Caco-2 (cell line): Measurements from ENCODE around the gene MTMR6. TPM values are rescaled to one million over a fixed set of nuclear protein-coding genes. Genes with fewer than 3 reads are reported as not detected.

ENCODE experiments used
- BruUV-seq: library from RNA; stranded (reverse); fragments of 400-500 nt; replicated peaks from 2 replicates; lab custom pipeline; 2021; lab: Mats Ljungman, UMichigan
- CTCF ChIA-PET: fragments of 300-600 bp; sonication (Branson Sonifier 250); formaldehyde crosslinking; loops from one replicate; lab custom pipeline; 2022; ENCODE audit warnings: antibody characterized with exemption; lab: Charles Lee
- POLR2A ChIA-PET: fragments of 300-600 bp; sonication (Branson Sonifier 250); formaldehyde crosslinking; loops from one replicate; lab custom pipeline; 2022; ENCODE audit warnings: antibody characterized with exemption; lab: Charles Lee
- DNase-seq, 2 experiments: peaks; one replicate each; pipeline versions ENCODE4 v3.0.0 to v3.0.0-alpha.2; 2020 to 2022
- H3K27me3 ChIP-seq: replicated peaks from 2 replicates; pipeline ENCODE4 v1.6.0; 2011; ENCODE audit warnings: low read length; ENCODE audit not compliant: control insufficient read depth, insufficient read depth
- H3K36me3 ChIP-seq: 2 replicates; pipeline ENCODE4 v1.5.1; 2011; ENCODE audit warnings: low read length; ENCODE audit not compliant: control insufficient read depth, insufficient read depth
- H3K4me1 ChIP-seq: fragments of 250-450 bp; sonication (Bioruptor Pico); 2 replicates; pipeline ENCODE4 v1.5.1; 2020; ENCODE audit warnings: mild to moderate bottlenecking
- H3K4me3 ChIP-seq: 2 replicates; pipeline ENCODE4 v1.5.1; 2011; ENCODE audit warnings: low read depth, mild to moderate bottlenecking, control low read depth, low read length
- H3K9me3 ChIP-seq: fragments of 250-450 bp; sonication (Bioruptor Pico); 2 replicates; pipeline ENCODE4 v1.5.1; 2020; ENCODE audit warnings: mild to moderate bottlenecking, moderate library complexity
- H3K27ac Mint-ChIP-seq: one replicate; pipeline ENCODE4 v1.8.0; 2022; ENCODE audit warnings: mixed read lengths; ENCODE audit not compliant: unreplicated experiment
- H3K27me3 Mint-ChIP-seq: one replicate; pipeline ENCODE4 v1.8.0; 2022; ENCODE audit warnings: mixed read lengths; ENCODE audit not compliant: insufficient read depth, unreplicated experiment
- H3K36me3 Mint-ChIP-seq: one replicate; pipeline ENCODE4 v1.8.0; 2022; ENCODE audit warnings: mild to moderate bottlenecking, mixed read lengths; ENCODE audit not compliant: insufficient read depth, unreplicated experiment
- H3K4me1 Mint-ChIP-seq: one replicate; pipeline ENCODE4 v1.8.0; 2022; ENCODE audit warnings: low read depth, mixed read lengths; ENCODE audit not compliant: unreplicated experiment
- H3K4me3 Mint-ChIP-seq: one replicate; pipeline ENCODE4 v1.8.0; 2022; ENCODE audit warnings: mild to moderate bottlenecking, moderate library complexity, mixed read lengths; ENCODE audit not compliant: unreplicated experiment
- H3K9me3 Mint-ChIP-seq: one replicate; pipeline ENCODE4 v1.8.0; 2022; ENCODE audit warnings: mixed read lengths; ENCODE audit not compliant: unreplicated experiment
- CTCF ChIP-seq, 2 experiments: fragments of 200-600 bp in 1 of 2; IDR thresholded peaks; 1 replicate in 1 of 2; 2 replicates in 1 of 2; pipeline versions ENCODE4 v1.5.1 to v1.8.0; 2011 to 2022; ENCODE audit warnings: antibody characterized with exemption in 1 of 2, control low read depth in 1 of 2, inconsistent platforms in 1 of 2, low read depth in 1 of 2, low read length in 1 of 2, mild to moderate bottlenecking in 1 of 2, moderate library complexity in 1 of 2; ENCODE audit not compliant: insufficient read depth in 1 of 2, severe bottlenecking in 1 of 2, unreplicated experiment in 1 of 2
- intact Hi-C: fragments of 100-400 bp; cut with micrococcal nuclease; formaldehyde crosslinking; loops from one replicate; pipeline ENCODE4 v1.10.0; 2022; ENCODE audit not compliant: unreplicated experiment
- total RNA-seq: library from RNA; stranded (reverse); gene quantifications from 2 replicates; pipeline ENCODE4 v1.2.3, GENCODE V29; 2022

The MTMR6 gene
- total RNA-seq, 1 experiment from 2014 or later: 13.0 TPM

- Histone ChIP-seq H3K4me3 (no peak overlapping the region), H3K27me3 (no peaks in the 10 kb centered on the region), H3K36me3 (no peaks in the 10 kb centered on the region), H3K9me3 (no peaks in the 10 kb centered on the region), H3K4me1 (no peaks in the 10 kb centered on the region)
- no peak for DNase-seq
- Mint-ChIP-seq H3K9me3 (no peaks in the 10 kb centered on the region), H3K27me3 (peaks cover 7% of the 10 kb centered on the region), H3K4me1 (no peaks in the 10 kb centered on the region), H3K4me3 (no peak overlapping the region), H3K36me3 (no peaks in the 10 kb centered on the region), H3K27ac (no peak overlapping the region)
- CTCF ChIA-PET: no interaction called here
- intact Hi-C loops: no loop called here
- no TSS peak for BruUV-seq
- TF ChIP-seq CTCF (IDR thresholded peaks at IDR 0.05; ENCODE audit: insufficient read depth in 1 of 2, low read depth in 1 of 2, low read length in 1 of 2, severe bottlenecking in 1 of 2, unreplicated experiment in 1 of 2): no peak
- POLR2A ChIA-PET: no interaction called here
These were observed 69.3 kb downstream of the MTMR6 start for GRCh38 chr13:25218019-25218418.

DNA sequence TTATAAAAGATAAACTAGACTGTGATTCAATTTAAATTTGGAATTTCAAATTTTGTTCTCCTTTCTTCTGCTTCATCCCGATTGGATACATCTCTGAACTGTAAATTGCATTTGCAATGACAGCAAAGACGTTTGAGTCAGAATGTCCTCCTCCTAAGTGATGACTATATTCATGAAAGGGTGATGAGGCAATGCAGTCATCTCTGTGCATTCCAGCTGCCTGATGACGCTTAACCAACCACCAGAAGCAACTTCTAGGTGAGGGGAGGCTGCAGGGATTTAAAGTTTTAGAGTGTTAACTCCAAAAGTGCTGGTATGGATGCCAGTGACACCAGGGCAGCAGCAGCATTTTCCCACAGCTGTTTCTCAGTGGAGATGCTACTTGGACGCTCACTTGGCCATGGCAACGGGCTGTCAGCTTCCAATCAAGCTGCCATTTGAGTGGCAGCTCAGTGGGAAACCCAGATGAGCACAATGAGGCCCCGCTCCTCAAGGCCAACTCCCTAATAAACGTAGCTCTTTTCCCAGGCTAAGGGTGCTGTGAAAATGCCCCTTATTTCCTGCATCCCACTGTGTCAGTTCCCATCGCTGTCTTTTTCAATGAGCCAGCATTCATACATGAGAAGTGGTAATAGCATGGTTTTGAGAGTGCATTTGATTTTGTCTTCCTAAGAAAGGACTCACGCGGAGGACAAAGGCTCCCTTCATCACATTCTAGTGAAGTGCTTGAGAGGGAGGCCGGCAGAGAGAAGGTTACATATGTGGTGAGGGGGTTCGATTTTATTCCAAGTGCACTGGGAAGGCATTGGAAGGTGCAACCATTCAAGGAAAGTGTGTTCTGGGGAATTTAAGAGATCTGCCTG is 70.0 kb downstream of the MTMR6 start:
- peaks cover 7% of the 10 kb centered on the region for H3K27me3 Mint-ChIP-seq

GRCh38 chr13:25215253-25215575 is 72.1 kb downstream of the MTMR6 start:
- Histone ChIP-seq H3K4me1 (no peaks in the 10 kb centered on the region), H3K9me3 (no peaks in the 10 kb centered on the region), H3K36me3 (no peaks in the 10 kb centered on the region), H3K27me3 (no peaks in the 10 kb centered on the region), H3K4me3 (no peak overlapping the region)
- ChIA-PET CTCF (no interaction called here), POLR2A (no interaction called here)
- H3K4me1 Mint-ChIP-seq: no peaks in the 10 kb centered on the region
- no peaks in the 10 kb centered on the region for H3K9me3 Mint-ChIP-seq
- H3K4me3 Mint-ChIP-seq: no peak overlapping the region
- no peaks in the 10 kb centered on the region for H3K36me3 Mint-ChIP-seq
- no TSS peak for BruUV-seq
- DNase-seq: no peak
- peaks cover 7% of the 10 kb centered on the region for H3K27me3 Mint-ChIP-seq
- intact Hi-C loops: no loop called here
- H3K27ac Mint-ChIP-seq: no peak overlapping the region
- no peak for TF ChIP-seq CTCF (IDR thresholded peaks at IDR 0.05; ENCODE audit: insufficient read depth in 1 of 2, low read depth in 1 of 2, low read length in 1 of 2, severe bottlenecking in 1 of 2, unreplicated experiment in 1 of 2)

More for the DNA sequence above, 70.0 kb downstream of the MTMR6 start:
- TF ChIP-seq CTCF (IDR thresholded peaks at IDR 0.05; ENCODE audit: insufficient read depth in 1 of 2, low read depth in 1 of 2, low read length in 1 of 2, severe bottlenecking in 1 of 2, unreplicated experiment in 1 of 2): no peak
- ChIA-PET CTCF (no interaction called here), POLR2A (no interaction called here)
- intact Hi-C loops: no loop called here
- Histone ChIP-seq H3K4me3 (no peak overlapping the region), H3K9me3 (no peaks in the 10 kb centered on the region), H3K4me1 (no peaks in the 10 kb centered on the region), H3K27me3 (no peaks in the 10 kb centered on the region), H3K36me3 (no peaks in the 10 kb centered on the region)
- Mint-ChIP-seq H3K9me3 (no peaks in the 10 kb centered on the region), H3K27ac (no peak overlapping the region), H3K36me3 (no peaks in the 10 kb centered on the region), H3K4me3 (no peak overlapping the region), H3K4me1 (no peaks in the 10 kb centered on the region)
- BruUV-seq: no TSS peak
- no peak for DNase-seq
